Measurements from ENCODE around the gene RNU1-3. TPM values are rescaled to one million over a fixed set of nuclear protein-coding genes. Genes with fewer than 3 reads are reported as not detected.
A peak's percentile ranks its signal among the peaks of the same experiment; 100 is the strongest.
"Not testable (repeated sequence)": the region's sequence is repeated elsewhere in the genome, so short reads cannot be mapped to it uniquely, and the experiment has no call there.

Gene RNU1-3
- 1,000 to 10,000 TPM; 1,191 to 2,394 (median 1,819) TPM for total RNA-seq (2021; fragmentation: NEBNext Ultra II Directional; extraction: Animal tissue kit (Norgen Biotek cat#: 25700))
- long read RNA-seq: 0 reads

- H3K27ac Mint-ChIP-seq; DNase-seq; H3K27me3 Mint-ChIP-seq (ENCODE audit: insufficient read depth); H3K4me1 Mint-ChIP-seq (ENCODE audit: low read depth); H3K9me3 Mint-ChIP-seq; H3K36me3 Mint-ChIP-seq (ENCODE audit: low read depth); H3K4me3 Mint-ChIP-seq: not testable (repeated sequence)
Measured at GRCh38 chr1:16666502-16667413, at the start of gene RNU1-3. Gene RNU1-3, minus strand, starts transcription at chr1:16666948.

DNA sequence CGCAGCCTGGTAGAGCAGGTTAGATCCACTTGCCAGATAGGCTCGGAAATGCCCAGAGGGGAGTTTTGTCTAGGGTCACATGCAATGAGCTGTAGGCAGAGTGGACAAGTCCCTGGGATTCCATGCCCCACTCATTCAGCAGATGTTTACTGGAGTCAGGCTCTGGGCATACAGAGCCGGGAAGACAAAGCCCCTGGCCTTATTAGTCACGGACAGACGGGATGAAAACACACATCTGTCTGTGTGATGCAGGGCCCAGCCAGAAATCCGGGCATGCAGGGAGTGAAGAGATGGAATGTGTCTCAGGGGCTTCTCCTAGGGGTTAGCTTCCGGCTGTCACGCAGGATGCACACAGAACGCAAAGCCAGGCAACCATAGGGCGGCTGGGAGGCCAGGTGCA is 46.7 kb upstream of the RNU1-3 start:
- peak; percentile 3 for DNase-seq
- not testable (repeated sequence) for H3K4me3 Mint-ChIP-seq; H3K4me1 Mint-ChIP-seq (ENCODE audit: low read depth); H3K9me3 Mint-ChIP-seq; H3K36me3 Mint-ChIP-seq (ENCODE audit: low read depth); H3K27ac Mint-ChIP-seq
- peaks cover 34% of the 10 kb centered on the region for H3K27me3 Mint-ChIP-seq (ENCODE audit: insufficient read depth)

DNA sequence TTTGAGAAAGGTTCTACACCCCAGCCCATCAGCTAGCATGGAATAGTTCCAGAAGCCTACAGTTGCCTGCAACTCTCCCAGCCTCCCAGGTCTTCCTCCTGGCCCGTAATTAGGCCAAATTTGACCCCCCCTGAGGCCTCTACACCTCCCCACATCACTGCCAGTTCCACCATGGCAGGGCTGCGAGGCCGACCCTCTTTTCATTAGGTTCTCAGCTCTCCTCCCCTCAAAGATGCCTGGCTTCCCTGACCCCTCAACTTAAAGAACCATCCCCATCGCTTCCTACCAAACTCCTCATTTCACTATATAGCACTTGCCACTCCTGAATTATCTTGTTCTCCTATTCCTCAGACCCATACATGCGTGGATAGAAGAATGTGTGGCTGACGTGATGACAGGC is 46.2 kb upstream of the RNU1-3 start:
- H3K9me3 Mint-ChIP-seq; H3K4me1 Mint-ChIP-seq (ENCODE audit: low read depth); H3K27ac Mint-ChIP-seq; DNase-seq; H3K36me3 Mint-ChIP-seq (ENCODE audit: low read depth); H3K4me3 Mint-ChIP-seq: not testable (repeated sequence)
- peaks cover 30% of the 10 kb centered on the region for H3K27me3 Mint-ChIP-seq (ENCODE audit: insufficient read depth)

DNA sequence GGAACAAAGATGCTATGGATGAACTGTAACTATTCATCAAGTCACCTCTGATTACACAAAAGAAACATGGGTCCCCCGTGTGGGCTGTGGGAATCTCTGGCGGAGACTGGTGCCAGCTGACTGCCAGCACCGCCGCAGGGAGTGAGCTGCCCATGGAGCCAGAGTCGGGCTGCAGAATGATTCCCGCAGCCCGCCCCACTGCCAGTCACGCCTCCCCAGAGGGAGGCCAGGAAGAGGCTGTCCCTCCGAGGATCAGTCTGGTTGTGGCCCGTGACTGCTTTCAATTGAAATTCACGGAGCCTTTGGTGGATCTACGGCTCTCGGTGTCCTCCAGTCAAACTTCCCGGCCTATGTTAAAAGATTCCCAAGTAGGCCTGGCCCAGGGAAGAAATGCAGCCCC is 45.8 kb upstream of the RNU1-3 start:
- not testable (repeated sequence) for H3K4me3 Mint-ChIP-seq

DNA sequence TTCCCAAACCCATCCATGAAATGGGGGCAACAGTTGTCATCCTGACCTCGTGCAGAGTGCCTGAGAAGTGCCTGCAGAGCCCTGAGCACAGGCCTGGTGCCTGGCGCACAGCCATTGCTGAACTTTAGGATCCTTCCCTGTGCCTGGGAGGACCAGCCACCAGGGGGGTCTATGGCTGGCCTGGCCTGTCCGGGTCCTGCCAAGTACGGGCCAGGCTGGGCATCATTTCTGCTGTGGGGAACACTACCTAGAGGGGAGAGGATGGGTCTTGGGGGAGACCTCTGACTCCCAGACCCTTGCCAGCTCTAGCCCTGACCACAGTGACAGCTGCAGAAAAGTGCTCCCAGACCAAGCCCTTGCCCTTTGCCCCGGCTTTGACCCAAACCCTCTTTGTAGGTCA is 45.4 kb upstream of the RNU1-3 start:
- TF ChIP-seq CTCF (IDR thresholded peaks at IDR 0.05): 0 out of 2 replicates have a peak, but pooled peaks have one; percentile 12
- H3K4me3 Mint-ChIP-seq; H3K36me3 Mint-ChIP-seq (ENCODE audit: low read depth); DNase-seq; H3K9me3 Mint-ChIP-seq; H3K27ac Mint-ChIP-seq; H3K4me1 Mint-ChIP-seq (ENCODE audit: low read depth): not testable (repeated sequence)
- peaks cover 21% of the 10 kb centered on the region for H3K27me3 Mint-ChIP-seq (ENCODE audit: insufficient read depth)

More for the DNA sequence above, 45.8 kb upstream of the RNU1-3 start:
- H3K36me3 Mint-ChIP-seq (ENCODE audit: low read depth); DNase-seq; H3K27ac Mint-ChIP-seq; H3K9me3 Mint-ChIP-seq; H3K4me1 Mint-ChIP-seq (ENCODE audit: low read depth): not testable (repeated sequence)
- H3K27me3 Mint-ChIP-seq (ENCODE audit: insufficient read depth): peaks cover 26% of the 10 kb centered on the region

DNA sequence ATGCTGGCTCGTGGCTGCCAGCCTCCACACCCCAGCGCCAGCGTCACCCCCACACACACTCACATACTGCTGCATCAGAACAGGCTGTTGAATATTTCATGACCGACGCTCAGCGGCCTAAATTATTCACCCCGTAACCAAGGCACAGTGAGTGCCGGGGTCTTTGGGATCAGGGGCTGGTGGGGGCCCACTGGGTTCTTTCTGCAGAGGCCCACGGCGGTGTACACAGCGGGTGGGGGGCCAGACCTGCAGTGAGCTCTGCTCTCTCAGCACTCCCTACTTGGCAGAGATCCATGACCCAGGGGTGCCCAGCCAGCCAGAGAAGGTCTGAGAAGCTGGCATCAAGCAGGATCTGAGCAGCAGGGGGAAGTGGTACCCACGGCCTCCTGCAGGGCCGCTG is 43.9 kb upstream of the RNU1-3 start:
- not testable (repeated sequence) for H3K4me3 Mint-ChIP-seq; H3K36me3 Mint-ChIP-seq (ENCODE audit: low read depth); H3K27me3 Mint-ChIP-seq (ENCODE audit: insufficient read depth); H3K9me3 Mint-ChIP-seq; DNase-seq; H3K27ac Mint-ChIP-seq; H3K4me1 Mint-ChIP-seq (ENCODE audit: low read depth)

DNA sequence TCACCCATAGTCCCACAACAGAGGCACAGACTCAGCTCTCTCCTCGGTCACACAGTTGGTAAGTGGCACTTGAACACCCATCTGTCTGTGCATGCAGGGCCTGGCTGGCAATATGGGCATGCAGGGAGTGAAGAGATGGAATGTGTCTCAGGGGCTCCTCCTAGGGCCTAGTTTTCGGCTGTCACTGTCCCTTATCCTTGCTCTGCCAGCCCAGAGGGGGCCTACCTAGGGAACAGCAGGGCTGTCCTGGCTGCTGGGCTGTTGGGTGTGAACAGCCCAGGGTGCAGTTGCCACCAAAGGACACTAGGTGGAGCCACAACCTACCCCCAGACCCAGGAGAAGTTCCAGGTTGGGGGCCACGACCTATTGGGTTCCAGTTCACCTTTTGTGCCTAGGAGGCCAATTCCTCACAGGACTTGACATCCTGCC is 42.9 kb upstream of the RNU1-3 start:
- H3K4me3 Mint-ChIP-seq; H3K27ac Mint-ChIP-seq; H3K4me1 Mint-ChIP-seq (ENCODE audit: low read depth); H3K36me3 Mint-ChIP-seq (ENCODE audit: low read depth); H3K9me3 Mint-ChIP-seq; H3K27me3 Mint-ChIP-seq (ENCODE audit: insufficient read depth): not testable (repeated sequence)
- peak; percentile 79 for TF ChIP-seq CTCF (IDR thresholded peaks at IDR 0.05)
- DNase-seq: peak; percentile 17

DNA sequence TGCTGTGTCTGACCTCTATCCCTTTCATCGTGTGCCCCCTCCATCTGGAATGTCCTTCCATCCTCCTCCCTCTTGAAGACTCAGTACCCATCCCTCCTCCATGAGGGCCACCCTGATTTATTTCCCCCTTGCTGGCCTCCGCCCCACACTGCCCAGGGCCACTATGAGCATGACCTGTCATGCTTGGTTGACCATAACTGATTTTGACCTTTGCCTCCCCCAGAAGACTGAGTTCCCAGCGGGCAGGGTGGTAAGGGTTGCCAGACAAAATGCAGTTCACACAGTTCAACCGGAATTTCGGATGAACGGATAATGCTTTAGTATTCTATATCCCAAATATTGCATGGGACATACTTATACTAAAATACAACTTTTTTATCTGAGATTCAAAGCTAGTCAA is 42.0 kb upstream of the RNU1-3 start:
- not testable (repeated sequence) for H3K27me3 Mint-ChIP-seq (ENCODE audit: insufficient read depth); H3K4me3 Mint-ChIP-seq; H3K27ac Mint-ChIP-seq; H3K9me3 Mint-ChIP-seq; H3K36me3 Mint-ChIP-seq (ENCODE audit: low read depth); H3K4me1 Mint-ChIP-seq (ENCODE audit: low read depth); DNase-seq
